Stomach (tissue), 9 donors: ENCODE results near the gene PDLIM7. TPM values are rescaled to one million over a fixed set of nuclear protein-coding genes. Genes with fewer than 3 reads are reported as not detected.
A peak's percentile ranks its signal among the peaks of the same experiment; 100 is the strongest.

Experiments used
- DNase-seq, 2 donors: peaks; one replicate each; pipeline versions ENCODE4 v3.0.0 to v3.0.0-alpha.2; 2013 to 2019
- H3K27ac ChIP-seq, 5 donors: fragments of 200-600 bp in 4 of 5; sonication (generic) in 4 of 5; one replicate each; pipeline ENCODE4 v1.5.1; 2013 to 2019; ENCODE audit warnings: mild to moderate bottlenecking in 1 of 5, moderate library complexity in 1 of 5
- H3K27me3 ChIP-seq, 3 donors: fragments of 200-600 bp; sonication (generic); one replicate each; pipeline ENCODE4 v1.5.1; 2017 to 2019; ENCODE audit warnings: mixed run types in 1 of 3
- H3K36me3 ChIP-seq, 4 donors: fragments of 200-600 bp; sonication (generic); 1 replicate in 3 of 4; 2 replicates in 1 of 4; pipeline ENCODE4 v1.5.1; 2016 to 2019
- H3K4me1 ChIP-seq, 4 donors: fragments of 200-600 bp; sonication (generic); one replicate each; pipeline ENCODE4 v1.5.1; 2016 to 2019
- H3K4me3 ChIP-seq, 4 donors: fragments of 200-600 bp; sonication (generic) in 3 of 4; one replicate each; pipeline ENCODE4 v1.5.1; 2016 to 2019; ENCODE audit warnings: mild to moderate bottlenecking in 1 of 4
- H3K9me3 ChIP-seq, 4 donors: fragments of 200-600 bp; sonication (generic); one replicate each; pipeline ENCODE4 v1.5.1; 2016 to 2019
- EP300 ChIP-seq: sonication (generic); formaldehyde crosslinking; IDR thresholded peaks from one replicate; pipeline ENCODE4 v1.6.1; 2017; ENCODE audit warnings: antibody characterized with exemption
- POLR2A ChIP-seq, 4 donors: fragments of 450-650 bp; IDR thresholded peaks; one replicate each; pipeline ENCODE4 v1.6.1; 2016; ENCODE audit warnings: antibody characterized with exemption in 4 of 4, control low read depth in 2 of 4, mild to moderate bottlenecking in 1 of 4, moderate library complexity in 1 of 4
- POLR2AphosphoS5 ChIP-seq, 3 donors: sonication (generic); formaldehyde crosslinking; IDR thresholded peaks; one replicate each; pipeline ENCODE4 v1.6.1; 2016; ENCODE audit warnings: antibody characterized with exemption in 3 of 3
- WGBS, 5 donors: extraction: QIAGEN DNeasy Blood & Tissue Kit in 3 of 5; methylation state at CpG; one replicate each; pipeline versions ENCODE4 v1.1.5 to v1.1.7; 2013 to 2018; 5-methylcytosine and 5-hydroxymethylcytosine counted together
- intact Hi-C: fragments of 100-400 bp; cut with DNase I; formaldehyde crosslinking; loops from one replicate; pipeline ENCODE4 v1.15.1; 2023; ENCODE audit warnings: low total_unique reads
- polyA plus RNA-seq, 3 donors: library from polyadenylated mRNA; stranded (reverse); fragments of 200-250 nt; gene quantifications; one replicate each; pipeline ENCODE4 v1.2.3, GENCODE V29; 2013
- total RNA-seq, 5 donors: library from RNA; depleted of rRNA; stranded (reverse); fragments of >200 nt; gene quantifications; one replicate each; pipeline versions ENCODE4 v1.1.0 to v1.2.3, GENCODE V29; 2014 to 2016
- TF ChIP-seq, protein P1 (sequence below), 7 experiments: fragments of 450-650 bp in 4 of 7; fragments of 200-600 bp in 3 of 7; sonication (generic) in 3 of 7; IDR thresholded peaks; one replicate each; pipeline ENCODE4 v1.5.1; 2016 to 2019; ENCODE audit warnings: antibody characterized with exemption in 7 of 7, control low read depth in 2 of 7, mild to moderate bottlenecking in 1 of 7
- donor health status: healthy with polysubstance abuse.
- donor health status: Bipolar disorder and iron deficiency.
- donor health status: healthy.

PDLIM7 gene
- total and polyA plus RNA-seq, 8 donors, result 14.6 to 142 (median 86.8) TPM

DNA sequence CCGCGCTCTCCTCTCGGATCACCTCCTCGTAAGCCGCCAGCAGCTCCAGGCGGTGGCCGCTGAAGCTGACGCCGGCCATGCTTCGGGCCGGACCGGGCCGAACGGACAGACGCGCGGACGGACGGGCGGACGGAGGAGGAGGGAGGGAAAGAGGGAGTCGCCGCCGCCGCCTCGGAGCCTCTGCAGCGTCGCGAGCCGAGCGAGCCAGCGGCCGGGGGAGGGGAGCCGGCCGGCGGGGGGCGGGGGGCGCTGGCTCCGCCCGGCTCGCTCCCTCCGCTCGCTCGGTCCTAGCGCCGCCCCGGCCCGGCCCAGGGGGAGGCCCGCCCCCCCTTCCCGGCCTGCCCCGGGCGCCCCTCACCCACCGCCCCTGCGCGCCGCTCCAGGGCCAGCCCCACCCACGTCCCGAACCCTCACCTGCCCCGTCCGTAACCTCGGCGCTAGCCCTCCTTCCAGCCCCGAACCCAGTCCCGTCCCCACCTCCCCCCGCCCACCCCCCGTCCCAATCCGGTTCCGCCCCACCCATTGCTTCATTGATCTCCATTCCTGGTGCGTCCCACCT is 23.9 kb downstream of the PDLIM7 start, which contains the start of gene DBN1:
Gene DBN1, minus strand, starts transcription at position 192 of the 559 bp plus-strand sequence. Its CDS starts 113 bp downstream, at position 79.
- intact Hi-C loops, result no loop called here
- Histone ChIP-seq H3K9me3 (no peaks in the 10 kb centered on the region), H3K27ac (peak within 1 kb of the TSS; percentile 65 to 90 (median 82)), H3K27me3 (peaks cover 0 to 22% (median 3%) of the 10 kb centered on the region in 3 donors), H3K36me3 (peaks cover 0 to 3% (median 1%) of the 10 kb centered on the region in 4 donors), H3K4me1 (peaks cover 20 to 89% (median 66%) of the 10 kb centered on the region in 4 donors), H3K4me3 (peak within 1 kb of the TSS; percentile 76 to 87 (median 82))
- TF ChIP-seq POLR2A (IDR thresholded peaks at IDR 0.05) (no peak), EP300 (no peak), POLR2AphosphoS5 (IDR thresholded peaks at IDR 0.05) (no peak)
- TF ChIP-seq, protein P1, sequence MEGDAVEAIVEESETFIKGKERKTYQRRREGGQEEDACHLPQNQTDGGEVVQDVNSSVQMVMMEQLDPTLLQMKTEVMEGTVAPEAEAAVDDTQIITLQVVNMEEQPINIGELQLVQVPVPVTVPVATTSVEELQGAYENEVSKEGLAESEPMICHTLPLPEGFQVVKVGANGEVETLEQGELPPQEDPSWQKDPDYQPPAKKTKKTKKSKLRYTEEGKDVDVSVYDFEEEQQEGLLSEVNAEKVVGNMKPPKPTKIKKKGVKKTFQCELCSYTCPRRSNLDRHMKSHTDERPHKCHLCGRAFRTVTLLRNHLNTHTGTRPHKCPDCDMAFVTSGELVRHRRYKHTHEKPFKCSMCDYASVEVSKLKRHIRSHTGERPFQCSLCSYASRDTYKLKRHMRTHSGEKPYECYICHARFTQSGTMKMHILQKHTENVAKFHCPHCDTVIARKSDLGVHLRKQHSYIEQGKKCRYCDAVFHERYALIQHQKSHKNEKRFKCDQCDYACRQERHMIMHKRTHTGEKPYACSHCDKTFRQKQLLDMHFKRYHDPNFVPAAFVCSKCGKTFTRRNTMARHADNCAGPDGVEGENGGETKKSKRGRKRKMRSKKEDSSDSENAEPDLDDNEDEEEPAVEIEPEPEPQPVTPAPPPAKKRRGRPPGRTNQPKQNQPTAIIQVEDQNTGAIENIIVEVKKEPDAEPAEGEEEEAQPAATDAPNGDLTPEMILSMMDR (IDR thresholded peaks at IDR 0.05), result no peak
- WGBS, 5 donors, result 1 to 5% (median 3%) methylated on average over 8 to 68 of the region's 69 CpGs
- peak; percentile 49 to 91 for DNase-seq

- peak; percentile 52 to 89 for DNase-seq
- 1 to 4% (median 2%) methylated on average over 21 to 93 of the region's 93 CpGs for WGBS, 5 donors
- Histone ChIP-seq H3K4me3 (peak overlapping the region; percentile 76 to 87 (median 82)), H3K27ac (peak overlapping the region; percentile 65 to 90 (median 82)), H3K27me3 (peaks cover 0 to 22% (median 3%) of the 10 kb centered on the region in 3 donors), H3K36me3 (peaks cover 1 to 11% (median 8%) of the 10 kb centered on the region in 4 donors), H3K4me1 (peaks cover 20 to 82% (median 60%) of the 10 kb centered on the region in 4 donors), H3K9me3 (no peaks in the 10 kb centered on the region)
- intact Hi-C loops, result no loop called here
- TF ChIP-seq, protein P1 (IDR thresholded peaks at IDR 0.05), result no peak
- TF ChIP-seq POLR2AphosphoS5 (IDR thresholded peaks at IDR 0.05) (no peak), POLR2A (IDR thresholded peaks at IDR 0.05) (no peak), EP300 (no peak)
Observed at GRCh38 chr5:177472460-177473442, 24.7 kb downstream of the PDLIM7 start.

- intact Hi-C loops, result no loop called here
- WGBS, 5 donors, result 63 to 79% (median 68%) methylated on average over 8 to 14 of the region's 14 CpGs
- DNase-seq, result peak in 1 of 2 donors; percentile 50
- H3K27ac ChIP-seq, result peak overlapping the region; percentile 14 to 90 (median 82)
- peaks cover 20 to 75% (median 57%) of the 10 kb centered on the region in 4 donors for H3K4me1 ChIP-seq
- TF ChIP-seq POLR2AphosphoS5 (IDR thresholded peaks at IDR 0.05) (no peak), POLR2A (IDR thresholded peaks at IDR 0.05) (no peak), EP300 (no peak)
- TF ChIP-seq, protein P1 (IDR thresholded peaks at IDR 0.05), result no peak
- H3K9me3 ChIP-seq, result no peaks in the 10 kb centered on the region
- H3K27me3 ChIP-seq, result peaks cover 0 to 22% (median 3%) of the 10 kb centered on the region in 3 donors
- peak overlapping the region; percentile 76 to 87 (median 82) for H3K4me3 ChIP-seq
- H3K36me3 ChIP-seq, result peaks cover 11 to 21% (median 17%) of the 10 kb centered on the region in 4 donors
Observed at GRCh38 chr5:177471610-177472356, 25.6 kb downstream of the PDLIM7 start.
